Measurements from ENCODE around the gene MRPL45. TPM values are rescaled to one million over a fixed set of nuclear protein-coding genes. Genes with fewer than 3 reads are reported as not detected.

Gene MRPL45
- total RNA-seq, 1 donor from 2014 or later = 53.9 TPM

DNA sequence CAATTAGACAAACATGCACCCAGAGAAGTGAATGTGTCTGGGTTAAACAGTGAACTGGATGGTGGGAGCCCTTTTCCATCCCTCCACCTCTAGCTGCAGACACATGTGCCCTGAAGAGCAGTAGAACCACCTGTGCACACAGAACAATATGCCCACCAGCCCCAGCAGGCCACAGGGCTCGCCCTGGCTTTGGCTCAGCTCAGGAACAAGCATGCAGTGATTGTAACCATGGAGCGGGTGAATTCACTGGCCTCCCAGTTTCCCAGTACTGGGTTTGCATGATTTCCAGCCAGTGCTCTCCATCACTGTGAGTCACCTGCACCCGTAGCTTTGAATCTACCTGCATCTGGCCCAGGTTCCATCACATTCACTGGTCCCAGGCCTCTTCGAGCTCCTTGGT lies 41.6 kb downstream of the MRPL45 start:
- no peak for TF ChIP-seq CTCF (conservative IDR thresholded peaks at IDR 0.05; ENCODE audit: low read depth, low read length)
- DNase-seq (ENCODE audit: low read depth) = no peak
- no peak overlapping the region for H3K4me3 ChIP-seq (ENCODE audit: low read depth, low read length)

- no peak overlapping the region for H3K4me3 ChIP-seq (ENCODE audit: low read depth, low read length)
- no peak for TF ChIP-seq CTCF (conservative IDR thresholded peaks at IDR 0.05; ENCODE audit: low read depth, low read length)
- DNase-seq (ENCODE audit: low read depth) = no peak
Measured at GRCh38 chr17:38339891-38340290, 42.9 kb downstream of the MRPL45 start.

GRCh38 chr17:38341035-38341721 lies 44.2 kb downstream of the MRPL45 start:
- DNase-seq (ENCODE audit: low read depth) = no peak
- H3K4me3 ChIP-seq (ENCODE audit: low read depth, low read length) = no peak overlapping the region
- no peak for TF ChIP-seq CTCF (conservative IDR thresholded peaks at IDR 0.05; ENCODE audit: low read depth, low read length)

- no peak overlapping the region for H3K4me3 ChIP-seq (ENCODE audit: low read depth, low read length)
- DNase-seq (ENCODE audit: low read depth) = no peak
- TF ChIP-seq CTCF (conservative IDR thresholded peaks at IDR 0.05; ENCODE audit: low read depth, low read length) = no peak
Measured at GRCh38 chr17:38342886-38343607, 46.1 kb downstream of the MRPL45 start.

DNA sequence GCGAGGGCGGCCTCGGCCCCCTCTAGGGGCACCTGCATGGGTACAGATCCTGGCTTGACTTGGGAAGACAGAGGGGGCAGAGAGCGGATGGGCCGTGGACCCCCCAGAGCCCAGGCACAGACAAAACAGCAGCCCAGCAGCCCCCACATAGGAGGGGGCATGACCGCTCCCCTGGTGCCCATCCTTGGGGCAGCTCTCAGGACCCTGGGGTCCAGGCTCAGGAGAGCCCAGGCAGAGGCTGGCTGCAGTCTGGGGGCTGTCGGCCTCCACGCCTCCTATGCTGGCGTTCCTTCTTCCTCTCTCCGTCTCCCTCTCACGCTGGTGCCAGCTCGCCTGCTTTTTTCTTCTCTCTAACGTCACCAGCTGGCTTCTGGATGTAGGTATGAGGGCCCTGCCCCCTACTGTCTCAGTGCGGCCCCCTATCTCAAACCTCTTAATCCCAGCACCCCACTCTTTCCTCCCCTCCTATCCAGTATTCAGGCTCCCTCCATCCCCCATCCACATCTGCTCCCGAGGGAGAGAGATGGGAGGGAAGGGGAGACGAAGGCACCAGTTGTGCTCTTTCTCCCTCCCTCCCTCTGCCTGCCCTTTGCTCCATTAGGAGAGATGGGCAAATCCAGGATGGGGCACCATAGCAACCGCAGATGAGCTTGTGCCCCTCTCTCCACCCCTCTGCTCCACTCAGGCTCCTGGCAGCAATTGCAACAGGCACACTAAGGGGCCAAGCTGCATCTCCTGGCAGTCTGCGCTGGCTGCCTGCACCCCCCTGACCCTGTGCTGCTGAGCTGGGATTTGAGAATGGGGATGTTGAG lies 46.8 kb downstream of the MRPL45 start, which contains the start of gene GPR179:
Gene GPR179, minus strand, starts transcription at position 349 of the 812 bp plus-strand sequence. Its CDS starts 167 bp downstream, at position 182.
- H3K4me3 ChIP-seq (ENCODE audit: low read depth, low read length) = no peak within 1 kb of the TSS
- TF ChIP-seq CTCF (conservative IDR thresholded peaks at IDR 0.05; ENCODE audit: low read depth, low read length) = no peak

DNA sequence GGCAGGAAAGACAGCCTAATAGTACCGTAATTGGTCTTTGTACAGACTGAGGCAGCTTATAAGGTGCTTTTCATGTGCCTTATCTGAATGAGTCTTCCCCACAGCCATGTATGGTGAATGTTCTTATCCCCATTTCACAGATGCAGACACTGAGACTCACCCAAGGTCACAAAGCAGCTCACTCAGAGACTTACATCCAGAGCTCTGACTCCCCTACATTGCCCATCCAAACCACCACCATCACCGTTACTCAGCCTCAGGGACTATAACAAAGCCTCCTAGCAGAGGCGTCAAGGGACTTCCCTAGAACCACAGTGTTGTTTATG lies 47.4 kb downstream of the MRPL45 start:
- no peak for TF ChIP-seq CTCF (conservative IDR thresholded peaks at IDR 0.05; ENCODE audit: low read depth, low read length)
- no peak overlapping the region for H3K4me3 ChIP-seq (ENCODE audit: low read depth, low read length)
- no peak for DNase-seq (ENCODE audit: low read depth)

More for the DNA sequence above, 46.8 kb downstream of the MRPL45 start, which contains the start of gene GPR179:
- DNase-seq (ENCODE audit: low read depth) = no peak

Measured in epithelial cell of proximal tubule (primary cell).